SK-N-SH (cell line): ENCODE data around the gene SPON2. TPM values are rescaled to one million over a fixed set of nuclear protein-coding genes. Genes with fewer than 3 reads are reported as not detected.

Source experiments
- CTCF ChIA-PET: fragments of 300-600, 350-600 bp; formaldehyde crosslinking; extraction: SDS; loops from one replicate; lab custom pipeline; 2021; lab: Yijun Ruan, JAX
- POLR2A ChIA-PET: fragments of 350-600 bp; sonication (Branson Sonifier 250); formaldehyde crosslinking; extraction: SDS; loops from one replicate; lab custom pipeline; 2020; ENCODE audit warnings: antibody characterized with exemption, inconsistent platforms; lab: Yijun Ruan, JAX
- DNase-seq: peaks from one replicate; pipeline ENCODE4 v3.0.0; 2012
- H2AFZ ChIP-seq: fragments of 200-600 bp; sonication (generic); 2 replicates; pipeline ENCODE4 v1.8.1; 2016; ENCODE audit warnings: antibody characterized with exemption, mild to moderate bottlenecking, low read depth
- H3F3A ChIP-seq: fragments of 200-600 bp; sonication (generic); replicated peaks from 2 replicates; pipeline ENCODE3; 2016; ENCODE audit warnings: antibody characterized with exemption, mild to moderate bottlenecking; ENCODE audit not compliant: insufficient read depth
- H3K27ac ChIP-seq, 2 experiments: fragments of 200-500 bp in 1 of 2; fragments of 200-600 bp in 1 of 2; sonication (Bioruptor generic) in 1 of 2; sonication (generic), shearing (Covaris generic) in 1 of 2; 2 replicates each; pipeline versions ENCODE4 v1.5.1 to v1.6.1; 2014 to 2016; ENCODE audit warnings: low read depth in 2 of 2, inconsistent platforms in 1 of 2, low read length in 1 of 2, mild to moderate bottlenecking in 1 of 2, mixed read lengths in 1 of 2
- H3K27me3 ChIP-seq: fragments of 200-600 bp; sonication (generic), shearing (Covaris generic); 2 replicates; pipeline ENCODE4 v1.6.1; 2016; ENCODE audit warnings: mixed run types; ENCODE audit not compliant: insufficient read depth
- H3K36me3 ChIP-seq, 2 experiments: fragments of 200-500 bp in 1 of 2; fragments of 200-600 bp in 1 of 2; sonication (Bioruptor generic) in 1 of 2; sonication (generic) in 1 of 2; replicated peaks in 1 of 2; 2 replicates each; pipeline versions ENCODE3 to v1.5.1; 2014 to 2016; ENCODE audit warnings: low read length in 1 of 2, mild to moderate bottlenecking in 1 of 2; ENCODE audit not compliant: insufficient read depth in 2 of 2, control insufficient read depth in 1 of 2
- H3K4me1 ChIP-seq, 2 experiments: fragments of 200-500 bp in 1 of 2; fragments of 200-600 bp in 1 of 2; sonication (Bioruptor generic) in 1 of 2; sonication (generic), shearing (Covaris generic) in 1 of 2; 2 replicates each; pipeline versions ENCODE4 v1.5.1 to v1.6.1; 2014 to 2016; ENCODE audit warnings: low read depth in 1 of 2, low read length in 1 of 2, mixed run types in 1 of 2; ENCODE audit not compliant: insufficient read depth in 2 of 2, control insufficient read depth in 1 of 2
- H3K4me2 ChIP-seq: fragments of 200-600 bp; sonication (generic), shearing (Covaris generic); 2 replicates; pipeline ENCODE4 v1.6.1; 2017; ENCODE audit warnings: mixed run types
- H3K4me3 ChIP-seq, 2 experiments: fragments of 200-500 bp in 1 of 2; fragments of 200-600 bp in 1 of 2; sonication (Bioruptor generic) in 1 of 2; sonication (generic), shearing (Covaris generic) in 1 of 2; 2 replicates each; pipeline versions ENCODE4 v1.5.1 to v1.8.1; 2014 to 2016; ENCODE audit warnings: low read depth in 2 of 2, inconsistent platforms in 1 of 2, low read length in 1 of 2, mild to moderate bottlenecking in 1 of 2, mixed read lengths in 1 of 2, moderate library complexity in 1 of 2
- H3K79me2 ChIP-seq: fragments of 200-600 bp; sonication (generic); 2 replicates; pipeline ENCODE4 v1.8.1; 2017; ENCODE audit warnings: mild to moderate bottlenecking; ENCODE audit not compliant: insufficient read depth
- H3K9ac ChIP-seq: fragments of 200-600 bp; sonication (generic); 2 replicates; pipeline ENCODE4 v1.6.1; 2017; ENCODE audit warnings: mixed run types
- H3K9me2 ChIP-seq: fragments of 200-600 bp; sonication (generic); 2 replicates; pipeline ENCODE4 v1.6.1; 2017; ENCODE audit warnings: mixed run types
- H3K9me3 ChIP-seq: fragments of 200-600 bp; sonication (generic); 2 replicates; pipeline ENCODE4 v1.6.1; 2017; ENCODE audit warnings: mixed run types, mild to moderate bottlenecking, moderate library complexity
- H4K20me1 ChIP-seq: fragments of 200-600 bp; sonication (generic); 2 replicates; pipeline ENCODE4 v1.6.1; 2017; ENCODE audit warnings: mild to moderate bottlenecking, mixed run types; ENCODE audit not compliant: insufficient read depth
- CHD2 ChIP-seq: fragments of 150-350 bp; IDR thresholded peaks from 2 replicates; pipeline ENCODE4 v1.6.1; 2018; ENCODE audit warnings: low read length; ENCODE audit not compliant: partially characterized antibody
- EP300 ChIP-seq, 2 experiments: IDR thresholded peaks; 2 replicates each; pipeline versions ENCODE4 v1.4.0 to v1.6.1; 2012; ENCODE audit warnings: borderline replicate concordance in 1 of 2, low read depth in 1 of 2, low read length in 1 of 2
- GABPA ChIP-seq: IDR thresholded peaks from 2 replicates; pipeline ENCODE4 v1.4.0; 2012; ENCODE audit warnings: low read depth, mild to moderate bottlenecking
- GATA2 ChIP-seq: sonication (generic); formaldehyde crosslinking; IDR thresholded peaks from 2 replicates; pipeline ENCODE4 v1.5.0; 2020; ENCODE audit warnings: mild to moderate bottlenecking, missing genetic modification reagents
- IRF3 ChIP-seq: fragments of 150-350 bp; IDR thresholded peaks from 2 replicates; pipeline ENCODE4 v1.6.1; 2016; ENCODE audit warnings: mild to moderate bottlenecking, low read depth, low read length
- JUND ChIP-seq: IDR thresholded peaks from 2 replicates; pipeline ENCODE4 v1.4.0; 2012
- MAX ChIP-seq: IDR thresholded peaks from 2 replicates; pipeline ENCODE4 v1.4.0; 2012; ENCODE audit warnings: low read depth
- MEF2A ChIP-seq: IDR thresholded peaks from 2 replicates; pipeline ENCODE4 v1.4.0; 2012; ENCODE audit warnings: low read depth, borderline replicate concordance
- MXI1 ChIP-seq: IDR thresholded peaks from 2 replicates; pipeline ENCODE4 v1.6.1; 2012; ENCODE audit warnings: mild to moderate bottlenecking, low read depth, low read length, improper control_type of control experiment
- NFIC ChIP-seq: IDR thresholded peaks from 2 replicates; pipeline ENCODE4 v1.4.0; 2012; ENCODE audit warnings: borderline replicate concordance
- RAD21 ChIP-seq: IDR thresholded peaks from 2 replicates; pipeline ENCODE4 v1.6.1; 2012; ENCODE audit warnings: mild to moderate bottlenecking, low read length
- REST ChIP-seq: IDR thresholded peaks from 2 replicates; pipeline ENCODE4 v1.6.1; 2012; ENCODE audit warnings: mild to moderate bottlenecking, low read depth, low read length, moderate library complexity
- RFX5 ChIP-seq: IDR thresholded peaks from 2 replicates; pipeline ENCODE4 v1.6.1; 2012; ENCODE audit warnings: mild to moderate bottlenecking, improper control_type of control experiment, low read length
- TAF1 ChIP-seq: IDR thresholded peaks from 2 replicates; pipeline ENCODE4 v1.6.1; 2012; ENCODE audit warnings: low read depth, mild to moderate bottlenecking, low read length, moderate library complexity, borderline replicate concordance
- TEAD4 ChIP-seq: IDR thresholded peaks from 2 replicates; pipeline ENCODE4 v1.4.0; 2012; ENCODE audit warnings: mild to moderate bottlenecking, borderline replicate concordance; ENCODE audit not compliant: insufficient read depth
- USF2 ChIP-seq: fragments of 150-350 bp; IDR thresholded peaks from 2 replicates; pipeline ENCODE4 v1.6.1; 2017; ENCODE audit warnings: antibody characterized with exemption, low read length, low read depth, borderline replicate concordance
- WGBS: methylation state at CpG from one replicate; pipeline ENCODE4 v1.1.6; 2017; ENCODE audit warnings: low lambda C conversion rate; 5-methylcytosine and 5-hydroxymethylcytosine counted together
- polyA plus RNA-seq, 3 experiments: library from polyadenylated mRNA; depleted of rRNA; stranded (reverse); fragments of >200 nt; gene quantifications; 2 replicates each; pipeline ENCODE4 v1.2.3, GENCODE V29; 2012
- TF ChIP-seq, protein P1 (sequence below): IDR thresholded peaks from 2 replicates; pipeline ENCODE4 v1.4.0; 2012; ENCODE audit warnings: low read depth, borderline replicate concordance
- TF ChIP-seq, protein P2 (sequence below): IDR thresholded peaks from 2 replicates; pipeline ENCODE4 v1.4.0; 2012; ENCODE audit warnings: low read depth, borderline replicate concordance

SPON2 gene
- polyA plus RNA-seq, 1 of the 3 experiments (the other 2 are of a cell fraction), result 11.4 TPM

- TF ChIP-seq USF2 (no peak), RFX5 (no peak)
Measured at GRCh38 chr4:1199556-1200331, 27.4 kb upstream of the SPON2 start (continued).

DNA sequence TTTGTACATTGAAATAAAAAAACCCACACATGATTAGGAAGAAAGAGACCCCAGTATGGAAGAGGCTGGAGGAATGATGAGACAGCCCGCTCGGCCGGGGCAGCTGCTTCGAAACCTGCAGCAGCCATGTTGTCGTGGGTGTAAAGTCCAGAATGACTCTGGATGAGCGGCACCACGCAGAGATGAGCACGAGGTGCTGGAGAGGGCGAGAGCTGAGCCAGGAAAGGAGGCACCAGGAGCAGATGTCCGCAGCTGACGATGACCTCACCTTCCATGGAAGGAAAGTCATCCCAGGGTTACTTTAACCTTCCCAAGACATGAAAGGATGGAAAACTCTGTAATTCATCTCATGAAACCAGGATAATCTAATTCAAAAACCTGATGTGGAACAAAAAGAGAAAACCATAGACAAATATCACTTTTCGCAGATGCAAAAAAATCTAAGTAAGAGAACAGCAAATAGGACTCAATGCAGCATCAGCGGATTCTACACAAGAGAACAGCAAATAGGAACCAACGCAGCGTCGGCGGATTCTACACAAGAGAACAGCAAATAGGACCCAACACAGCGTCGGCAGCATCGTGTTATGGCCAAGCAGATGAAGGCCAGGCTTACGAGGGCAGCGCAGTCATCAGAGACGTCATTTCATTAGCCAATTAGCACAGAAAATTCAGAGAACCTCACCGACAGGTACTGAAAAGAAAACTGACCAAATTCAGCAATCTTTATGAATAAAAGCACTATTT lies 25.9 kb upstream of the SPON2 start:
- H3K27me3 ChIP-seq, result no peaks in the 10 kb centered on the region
- 84% methylated on average over 24 of the region's 24 CpGs for WGBS
- no peaks in the 10 kb centered on the region for H4K20me1 ChIP-seq
- H3K9me2 ChIP-seq, result no peaks in the 10 kb centered on the region
- peak; percentile 17 for DNase-seq
- H3K36me3 ChIP-seq, result no peaks in the 10 kb centered on the region
- CTCF ChIA-PET, result no interaction called here
- H3K27ac ChIP-seq, result no peak overlapping the region
- peaks cover 9% of the 10 kb centered on the region for H3F3A ChIP-seq
- H3K9ac ChIP-seq, result no peak overlapping the region
- peaks cover 14 to 24% of the 10 kb centered on the region in 2 experiments; a peak in 2 of 4 replicates for H3K4me1 ChIP-seq
- H3K79me2 ChIP-seq, result no peaks in the 10 kb centered on the region
- H3K4me3 ChIP-seq, result no peak overlapping the region
- no peaks in the 10 kb centered on the region for H3K9me3 ChIP-seq
- POLR2A ChIA-PET, result no interaction called here
- H2AFZ ChIP-seq, result no peak overlapping the region
- no peak for TF ChIP-seq TAF1
- no peak for TF ChIP-seq MAX
- TF ChIP-seq REST, result no peak
- no peak for TF ChIP-seq GATA2 (CRISPR knock-in tag)
- TF ChIP-seq, protein P1, sequence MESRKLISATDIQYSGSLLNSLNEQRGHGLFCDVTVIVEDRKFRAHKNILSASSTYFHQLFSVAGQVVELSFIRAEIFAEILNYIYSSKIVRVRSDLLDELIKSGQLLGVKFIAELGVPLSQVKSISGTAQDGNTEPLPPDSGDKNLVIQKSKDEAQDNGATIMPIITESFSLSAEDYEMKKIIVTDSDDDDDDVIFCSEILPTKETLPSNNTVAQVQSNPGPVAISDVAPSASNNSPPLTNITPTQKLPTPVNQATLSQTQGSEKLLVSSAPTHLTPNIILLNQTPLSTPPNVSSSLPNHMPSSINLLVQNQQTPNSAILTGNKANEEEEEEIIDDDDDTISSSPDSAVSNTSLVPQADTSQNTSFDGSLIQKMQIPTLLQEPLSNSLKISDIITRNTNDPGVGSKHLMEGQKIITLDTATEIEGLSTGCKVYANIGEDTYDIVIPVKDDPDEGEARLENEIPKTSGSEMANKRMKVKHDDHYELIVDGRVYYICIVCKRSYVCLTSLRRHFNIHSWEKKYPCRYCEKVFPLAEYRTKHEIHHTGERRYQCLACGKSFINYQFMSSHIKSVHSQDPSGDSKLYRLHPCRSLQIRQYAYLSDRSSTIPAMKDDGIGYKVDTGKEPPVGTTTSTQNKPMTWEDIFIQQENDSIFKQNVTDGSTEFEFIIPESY, result no peak
- TF ChIP-seq IRF3, result no peak
- no peak for TF ChIP-seq EP300 (IDR thresholded peaks at IDR 0.05; ENCODE audit: borderline replicate concordance in 1 of 2, low read depth in 1 of 2, low read length in 1 of 2)
- no peak for TF ChIP-seq USF2
- TF ChIP-seq MEF2A, result no peak
- TF ChIP-seq NFIC, result no peak
- no peak for TF ChIP-seq MXI1
- TF ChIP-seq TEAD4, result no peak
- no peak for TF ChIP-seq RAD21
- TF ChIP-seq, protein P2, sequence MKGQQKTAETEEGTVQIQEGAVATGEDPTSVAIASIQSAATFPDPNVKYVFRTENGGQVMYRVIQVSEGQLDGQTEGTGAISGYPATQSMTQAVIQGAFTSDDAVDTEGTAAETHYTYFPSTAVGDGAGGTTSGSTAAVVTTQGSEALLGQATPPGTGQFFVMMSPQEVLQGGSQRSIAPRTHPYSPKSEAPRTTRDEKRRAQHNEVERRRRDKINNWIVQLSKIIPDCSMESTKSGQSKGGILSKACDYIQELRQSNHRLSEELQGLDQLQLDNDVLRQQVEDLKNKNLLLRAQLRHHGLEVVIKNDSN, result no peak
- no peak for TF ChIP-seq GABPA
- TF ChIP-seq JUND, result no peak
- TF ChIP-seq CHD2, result no peak
- H3K4me2 ChIP-seq, result no peak overlapping the region
